GM12878 (cell line): Measurements from ENCODE around the gene EIF2B4. TPM values are rescaled to one million over a fixed set of nuclear protein-coding genes. Genes with fewer than 3 reads are reported as not detected.

Source experiments
- BCL11A ChIP-seq: IDR thresholded peaks from 2 replicates; pipeline ENCODE4 v1.6.1; 2011; ENCODE audit warnings: low read depth, low read length
- FOS ChIP-seq: IDR thresholded peaks from 3 replicates; pipeline ENCODE4 v1.6.1; 2011; ENCODE audit warnings: borderline replicate concordance; ENCODE audit not compliant: insufficient read length; ENCODE audit errors: extremely low read depth
- MEF2B ChIP-seq: fragments of 450-650 bp; IDR thresholded peaks from 2 replicates; pipeline ENCODE4 v1.6.1; 2018; ENCODE audit warnings: mild to moderate bottlenecking, moderate library complexity; ENCODE audit not compliant: partially characterized antibody, poor library complexity, severe bottlenecking
- MYB ChIP-seq: fragments of 150-350 bp; IDR thresholded peaks from 2 replicates; pipeline ENCODE4 v1.6.1; 2014; ENCODE audit warnings: mild to moderate bottlenecking, low read depth, low read length, borderline replicate concordance
- NFXL1 ChIP-seq: fragments of 450-650 bp; IDR thresholded peaks from 2 replicates; pipeline ENCODE4 v1.6.1; 2017; ENCODE audit warnings: antibody characterized with exemption, mild to moderate bottlenecking, borderline replicate concordance
- NR2F1 ChIP-seq: fragments of 450-650 bp; conservative IDR thresholded peaks from 2 replicates; pipeline ENCODE4 v1.6.1; 2017; ENCODE audit warnings: mild to moderate bottlenecking
- PAX8 ChIP-seq: fragments of 450-650 bp; IDR thresholded peaks from 2 replicates; pipeline ENCODE4 v1.6.1; 2017; ENCODE audit warnings: mild to moderate bottlenecking, moderate library complexity
- RELA ChIP-seq: fragments of 450-650 bp; IDR thresholded peaks from 2 replicates; pipeline ENCODE4 v1.8.0; 2014; ENCODE audit warnings: borderline replicate concordance; ENCODE audit not compliant: partially characterized antibody
- SMC3 ChIP-seq: IDR thresholded peaks from 2 replicates; pipeline ENCODE4 v1.6.1; 2011; ENCODE audit warnings: low read length, improper control_type of control experiment, borderline replicate concordance
- TAF1 ChIP-seq: IDR thresholded peaks from 2 replicates; pipeline ENCODE4 v1.6.1; 2011; ENCODE audit warnings: mild to moderate bottlenecking, low read depth, low read length, borderline replicate concordance
- YBX1 ChIP-seq: fragments of 450-650 bp; IDR thresholded peaks from 2 replicates; pipeline ENCODE4 v1.6.1; 2016; ENCODE audit warnings: antibody characterized with exemption
- polyA plus RNA-seq, 11 experiments: library from polyadenylated mRNA; depleted of rRNA in 4 of 11; unstranded in 6 of 11; stranded (reverse) in 5 of 11; fragments of >200 nt; fragmentation: Nextera tagmentation in 4 of 11; fragmentation: Illumina TruSeq in 1 of 11; extraction: Ambion mirVana in 4 of 11; extraction: Trizol in 1 of 11; gene quantifications; 1 replicate in 1 of 11; 2 replicates in 10 of 11; pipeline versions ENCODE4 v1.2.1 to v1.2.3, GENCODE V29; 2011 to 2016; ENCODE audit warnings: inconsistent platforms in 2 of 11, missing spikeins in 2 of 11, low read depth in 1 of 11
- total RNA-seq, 4 experiments: library from RNA; depleted of rRNA in 3 of 4; stranded (reverse); fragments of >200 nt in 3 of 4; fragmentation: Illumina TruSeq in 1 of 4; extraction: Trizol in 1 of 4; gene quantifications; 2 replicates each; pipeline versions ENCODE4 v1.2.1 to v1.2.3, GENCODE V29; 2013 to 2021
- TF ChIP-seq, protein P1 (sequence below): IDR thresholded peaks from 2 replicates; pipeline ENCODE4 v1.6.1; 2012; ENCODE audit warnings: low read depth, low read length, improper control_type of control experiment
- TF ChIP-seq, protein P2 (sequence below): fragments of 450-650 bp; formaldehyde crosslinking; IDR thresholded peaks from 2 replicates; pipeline ENCODE4 v1.5.0; 2022; ENCODE audit warnings: mild to moderate bottlenecking, missing genetic modification characterization
- TF ChIP-seq, protein P3 (sequence below), 3 experiments: IDR thresholded peaks in 2 of 3; conservative IDR thresholded peaks in 1 of 3; 2 replicates each; pipeline ENCODE4 v1.5.1; 2011; ENCODE audit warnings: low read depth in 3 of 3, low read length in 3 of 3, mild to moderate bottlenecking in 3 of 3, control low read depth in 2 of 3, moderate library complexity in 2 of 3, inconsistent platforms in 1 of 3, mixed read lengths in 1 of 3; ENCODE audit not compliant: control insufficient read depth in 2 of 3, insufficient read depth in 1 of 3; ENCODE audit errors: extremely low read depth in 1 of 3
- TF ChIP-seq, protein P4 (sequence below): fragments of 450-650 bp; formaldehyde crosslinking; IDR thresholded peaks from 2 replicates; pipeline ENCODE4 v1.4.0; 2022; ENCODE audit warnings: mild to moderate bottlenecking, moderate library complexity
- TF ChIP-seq, protein P5 (sequence below): fragments of 450-650 bp; IDR thresholded peaks from 2 replicates; pipeline ENCODE4 v1.6.1; 2017; ENCODE audit warnings: low read depth, mild to moderate bottlenecking, moderate library complexity

EIF2B4 gene
- total and polyA plus RNA-seq, 10 of the 15 experiments (the other 5 are each of a cell fraction or from before 2014, with no cell fraction given) = 13.4 to 53.9 (median 27.5) TPM

DNA sequence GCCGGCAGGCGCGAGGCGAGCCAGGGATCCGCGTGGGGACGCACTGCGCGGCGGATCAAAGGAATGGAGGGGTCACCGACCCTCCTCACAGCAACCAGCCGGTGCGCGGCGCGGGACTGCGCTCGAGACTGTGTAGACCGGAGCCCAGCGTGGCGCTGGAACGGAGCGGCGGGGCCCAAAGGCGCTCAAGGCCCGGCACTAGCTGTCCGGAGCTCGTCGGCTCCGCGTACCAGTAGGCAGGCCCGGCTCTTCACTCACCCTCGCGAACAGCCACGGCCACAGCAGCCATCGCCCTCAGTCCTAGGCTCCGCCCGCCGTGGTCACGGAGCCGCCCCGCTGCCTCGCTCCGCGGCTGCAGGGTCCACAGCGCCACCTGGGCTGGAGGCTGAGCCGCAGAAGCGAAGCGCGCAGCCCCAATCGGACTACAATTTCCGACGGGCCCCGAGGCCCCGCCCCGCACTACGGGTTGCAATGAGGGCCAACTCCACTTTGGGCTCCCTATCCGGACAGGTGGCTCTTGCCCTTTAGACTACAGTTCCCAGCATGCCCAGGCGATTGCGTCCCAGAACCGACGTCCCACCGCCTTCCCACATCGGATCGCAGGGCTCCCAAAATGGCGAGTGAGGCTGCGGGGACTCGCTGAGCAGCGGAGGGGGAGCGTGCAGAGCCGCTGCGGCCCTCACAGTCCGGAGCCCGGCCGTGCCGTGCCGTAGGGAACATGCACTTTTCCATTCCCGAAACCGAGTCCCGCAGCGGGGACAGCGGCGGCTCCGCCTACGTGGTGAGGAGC is at the start of gene EIF2B4, which contains the start of gene SNX17 (continued):
- TF ChIP-seq, protein P1, sequence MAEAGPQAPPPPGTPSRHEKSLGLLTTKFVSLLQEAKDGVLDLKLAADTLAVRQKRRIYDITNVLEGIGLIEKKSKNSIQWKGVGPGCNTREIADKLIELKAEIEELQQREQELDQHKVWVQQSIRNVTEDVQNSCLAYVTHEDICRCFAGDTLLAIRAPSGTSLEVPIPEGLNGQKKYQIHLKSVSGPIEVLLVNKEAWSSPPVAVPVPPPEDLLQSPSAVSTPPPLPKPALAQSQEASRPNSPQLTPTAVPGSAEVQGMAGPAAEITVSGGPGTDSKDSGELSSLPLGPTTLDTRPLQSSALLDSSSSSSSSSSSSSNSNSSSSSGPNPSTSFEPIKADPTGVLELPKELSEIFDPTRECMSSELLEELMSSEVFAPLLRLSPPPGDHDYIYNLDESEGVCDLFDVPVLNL = peak; percentile 42; the same call in 1 of the 2 replicates
- peak; percentile 94 for TF ChIP-seq TAF1
- no peak for TF ChIP-seq BCL11A
- TF ChIP-seq, protein P2, sequence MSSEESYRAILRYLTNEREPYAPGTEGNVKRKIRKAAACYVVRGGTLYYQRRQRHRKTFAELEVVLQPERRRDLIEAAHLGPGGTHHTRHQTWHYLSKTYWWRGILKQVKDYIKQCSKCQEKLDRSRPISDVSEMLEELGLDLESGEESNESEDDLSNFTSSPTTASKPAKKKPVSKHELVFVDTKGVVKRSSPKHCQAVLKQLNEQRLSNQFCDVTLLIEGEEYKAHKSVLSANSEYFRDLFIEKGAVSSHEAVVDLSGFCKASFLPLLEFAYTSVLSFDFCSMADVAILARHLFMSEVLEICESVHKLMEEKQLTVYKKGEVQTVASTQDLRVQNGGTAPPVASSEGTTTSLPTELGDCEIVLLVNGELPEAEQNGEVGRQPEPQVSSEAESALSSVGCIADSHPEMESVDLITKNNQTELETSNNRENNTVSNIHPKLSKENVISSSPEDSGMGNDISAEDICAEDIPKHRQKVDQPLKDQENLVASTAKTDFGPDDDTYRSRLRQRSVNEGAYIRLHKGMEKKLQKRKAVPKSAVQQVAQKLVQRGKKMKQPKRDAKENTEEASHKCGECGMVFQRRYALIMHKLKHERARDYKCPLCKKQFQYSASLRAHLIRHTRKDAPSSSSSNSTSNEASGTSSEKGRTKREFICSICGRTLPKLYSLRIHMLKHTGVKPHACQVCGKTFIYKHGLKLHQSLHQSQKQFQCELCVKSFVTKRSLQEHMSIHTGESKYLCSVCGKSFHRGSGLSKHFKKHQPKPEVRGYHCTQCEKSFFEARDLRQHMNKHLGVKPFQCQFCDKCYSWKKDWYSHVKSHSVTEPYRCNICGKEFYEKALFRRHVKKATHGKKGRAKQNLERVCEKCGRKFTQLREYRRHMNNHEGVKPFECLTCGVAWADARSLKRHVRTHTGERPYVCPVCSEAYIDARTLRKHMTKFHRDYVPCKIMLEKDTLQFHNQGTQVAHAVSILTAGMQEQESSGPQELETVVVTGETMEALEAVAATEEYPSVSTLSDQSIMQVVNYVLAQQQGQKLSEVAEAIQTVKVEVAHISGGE (CRISPR knock-in tag) = no peak
- TF ChIP-seq, protein P3, sequence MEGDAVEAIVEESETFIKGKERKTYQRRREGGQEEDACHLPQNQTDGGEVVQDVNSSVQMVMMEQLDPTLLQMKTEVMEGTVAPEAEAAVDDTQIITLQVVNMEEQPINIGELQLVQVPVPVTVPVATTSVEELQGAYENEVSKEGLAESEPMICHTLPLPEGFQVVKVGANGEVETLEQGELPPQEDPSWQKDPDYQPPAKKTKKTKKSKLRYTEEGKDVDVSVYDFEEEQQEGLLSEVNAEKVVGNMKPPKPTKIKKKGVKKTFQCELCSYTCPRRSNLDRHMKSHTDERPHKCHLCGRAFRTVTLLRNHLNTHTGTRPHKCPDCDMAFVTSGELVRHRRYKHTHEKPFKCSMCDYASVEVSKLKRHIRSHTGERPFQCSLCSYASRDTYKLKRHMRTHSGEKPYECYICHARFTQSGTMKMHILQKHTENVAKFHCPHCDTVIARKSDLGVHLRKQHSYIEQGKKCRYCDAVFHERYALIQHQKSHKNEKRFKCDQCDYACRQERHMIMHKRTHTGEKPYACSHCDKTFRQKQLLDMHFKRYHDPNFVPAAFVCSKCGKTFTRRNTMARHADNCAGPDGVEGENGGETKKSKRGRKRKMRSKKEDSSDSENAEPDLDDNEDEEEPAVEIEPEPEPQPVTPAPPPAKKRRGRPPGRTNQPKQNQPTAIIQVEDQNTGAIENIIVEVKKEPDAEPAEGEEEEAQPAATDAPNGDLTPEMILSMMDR (IDR thresholded peaks at IDR 0.05 in 2 of 3, conservative IDR thresholded peaks at IDR 0.05 in 1 of 3; ENCODE audit: control insufficient read depth in 2 of 3, extremely low read depth in 1 of 3, insufficient read depth in 1 of 3, low read depth in 3 of 3, low read length in 3 of 3) = peak; percentile 74 to 99 (median 85); a peak in 5 of 6 replicates
- peak; percentile 75 for TF ChIP-seq RELA
- no peak for TF ChIP-seq MEF2B
- TF ChIP-seq YBX1 = no peak
- TF ChIP-seq SMC3 = peak; percentile 46; the same call in 1 of the 2 replicates
- TF ChIP-seq PAX8 = no peak
- TF ChIP-seq, protein P4, sequence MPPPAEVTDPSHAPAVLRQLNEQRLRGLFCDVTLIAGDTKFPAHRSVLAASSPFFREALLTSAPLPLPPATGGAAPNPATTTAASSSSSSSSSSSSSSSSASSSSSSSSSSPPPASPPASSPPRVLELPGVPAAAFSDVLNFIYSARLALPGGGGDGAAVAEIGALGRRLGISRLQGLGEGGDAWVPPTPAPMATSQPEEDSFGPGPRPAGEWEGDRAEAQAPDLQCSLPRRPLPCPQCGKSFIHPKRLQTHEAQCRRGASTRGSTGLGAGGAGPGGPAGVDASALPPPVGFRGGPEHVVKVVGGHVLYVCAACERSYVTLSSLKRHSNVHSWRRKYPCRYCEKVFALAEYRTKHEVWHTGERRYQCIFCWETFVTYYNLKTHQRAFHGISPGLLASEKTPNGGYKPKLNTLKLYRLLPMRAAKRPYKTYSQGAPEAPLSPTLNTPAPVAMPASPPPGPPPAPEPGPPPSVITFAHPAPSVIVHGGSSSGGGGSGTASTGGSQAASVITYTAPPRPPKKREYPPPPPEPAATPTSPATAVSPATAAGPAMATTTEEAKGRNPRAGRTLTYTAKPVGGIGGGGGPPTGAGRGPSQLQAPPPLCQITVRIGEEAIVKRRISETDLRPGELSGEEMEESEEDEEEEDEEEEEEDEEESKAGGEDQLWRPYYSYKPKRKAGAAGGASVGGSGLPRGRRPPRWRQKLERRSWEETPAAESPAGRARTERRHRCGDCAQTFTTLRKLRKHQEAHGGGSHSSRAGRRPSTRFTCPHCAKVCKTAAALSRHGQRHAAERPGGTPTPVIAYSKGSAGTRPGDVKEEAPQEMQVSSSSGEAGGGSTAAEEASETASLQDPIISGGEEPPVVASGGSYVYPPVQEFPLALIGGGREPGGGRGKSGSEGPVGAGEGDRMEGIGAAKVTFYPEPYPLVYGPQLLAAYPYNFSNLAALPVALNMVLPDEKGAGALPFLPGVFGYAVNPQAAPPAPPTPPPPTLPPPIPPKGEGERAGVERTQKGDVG = no peak
- TF ChIP-seq, protein P5, sequence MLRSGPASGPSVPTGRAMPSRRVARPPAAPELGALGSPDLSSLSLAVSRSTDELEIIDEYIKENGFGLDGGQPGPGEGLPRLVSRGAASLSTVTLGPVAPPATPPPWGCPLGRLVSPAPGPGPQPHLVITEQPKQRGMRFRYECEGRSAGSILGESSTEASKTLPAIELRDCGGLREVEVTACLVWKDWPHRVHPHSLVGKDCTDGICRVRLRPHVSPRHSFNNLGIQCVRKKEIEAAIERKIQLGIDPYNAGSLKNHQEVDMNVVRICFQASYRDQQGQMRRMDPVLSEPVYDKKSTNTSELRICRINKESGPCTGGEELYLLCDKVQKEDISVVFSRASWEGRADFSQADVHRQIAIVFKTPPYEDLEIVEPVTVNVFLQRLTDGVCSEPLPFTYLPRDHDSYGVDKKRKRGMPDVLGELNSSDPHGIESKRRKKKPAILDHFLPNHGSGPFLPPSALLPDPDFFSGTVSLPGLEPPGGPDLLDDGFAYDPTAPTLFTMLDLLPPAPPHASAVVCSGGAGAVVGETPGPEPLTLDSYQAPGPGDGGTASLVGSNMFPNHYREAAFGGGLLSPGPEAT = peak; percentile 85; the same call in 1 of the 2 replicates
- peak; percentile 92 for TF ChIP-seq NR2F1
- TF ChIP-seq NFXL1 = no peak
- no peak; the same call in 1 of the 2 replicates for TF ChIP-seq MYB
- TF ChIP-seq FOS = no peak
